ENCODE measurements around the gene ZFYVE21. TPM values are rescaled to one million over a fixed set of nuclear protein-coding genes. Genes with fewer than 3 reads are reported as not detected.

Gene ZFYVE21
- total RNA-seq, 1 experiment from 2014 or later = 31.3 TPM

GRCh38 chr14:103773521-103773920 lies 57.9 kb downstream of the ZFYVE21 start (continued):
- TF ChIP-seq ZBTB33 (IDR thresholded peaks at IDR 0.05; ENCODE audit: extremely low read depth, insufficient replicate concordance, low read length) = no peak

GRCh38 chr14:103775506-103775905 lies 59.9 kb downstream of the ZFYVE21 start:
- POLR2A ChIA-PET = no interaction called here
- no TSS peak for BruUV-seq (replicated peaks)
- Histone ChIP-seq H2AFZ (ENCODE audit: low read depth, low read length, poor library complexity, severe bottlenecking) (no peak overlapping the region), H3K4me1 (ENCODE audit: control insufficient read depth in 1 of 2, insufficient read depth in 2 of 2, low read length in 2 of 2) (no peaks in the 10 kb centered on the region), H3K4me3 (replicated peaks in 1 of 2; ENCODE audit: low read depth in 1 of 2, low read length in 2 of 2) (no peak overlapping the region), H4K20me1 (ENCODE audit: insufficient read depth) (no peaks in the 10 kb centered on the region), H3K27ac (ENCODE audit: low read depth, low read length) (no peak overlapping the region), H3K9ac (ENCODE audit: low read length) (no peak overlapping the region), H3K9me3 (ENCODE audit: control insufficient read depth in 1 of 2, insufficient read depth in 1 of 2, low read depth in 1 of 2, low read length in 2 of 2) (no peaks in the 10 kb centered on the region), H3K9me2 (ENCODE audit: insufficient read depth) (no peaks in the 10 kb centered on the region), H3K27me3 (ENCODE audit: insufficient read depth, low read length) (no peaks in the 10 kb centered on the region), H3K79me2 (ENCODE audit: insufficient read depth, low read length) (no peaks in the 10 kb centered on the region), H3K36me3 (ENCODE audit: control insufficient read depth in 1 of 2, insufficient read depth in 2 of 2, low read length in 2 of 2) (no peaks in the 10 kb centered on the region; a peak in 1 of 4 replicates), H3K4me2 (ENCODE audit: low read length) (no peak overlapping the region)
- no peak for TF ChIP-seq CTCF (IDR thresholded peaks at IDR 0.05 in 2 of 3, conservative IDR thresholded peaks at IDR 0.05 in 1 of 3; ENCODE audit: borderline replicate concordance in 1 of 3, insufficient read depth in 1 of 3, low read depth in 2 of 3, low read length in 2 of 3)
- TF ChIP-seq RAD21 (IDR thresholded peaks at IDR 0.05; ENCODE audit: low read depth) = no peak
- TF ChIP-seq SIN3A (IDR thresholded peaks at IDR 0.05; ENCODE audit: low read depth) = no peak
- TF ChIP-seq JUND (IDR thresholded peaks at IDR 0.05) = no peak
- no peak for TF ChIP-seq CBX3 (IDR thresholded peaks at IDR 0.05; ENCODE audit: low read depth)
- TF ChIP-seq TCF7L2 (IDR thresholded peaks at IDR 0.05; ENCODE audit: borderline replicate concordance, extremely low read depth, insufficient read depth, insufficient read length) = no peak
- no peak for TF ChIP-seq SRF (IDR thresholded peaks at IDR 0.05; ENCODE audit: low read depth)
- TF ChIP-seq FOSL1 (IDR thresholded peaks at IDR 0.05; ENCODE audit: low read depth) = no peak
- TF ChIP-seq ZFX (IDR thresholded peaks at IDR 0.05) = no peak
- TF ChIP-seq CEBPB (IDR thresholded peaks at IDR 0.05; ENCODE audit: low read depth) = no peak
- no peak for TF ChIP-seq ELF1 (IDR thresholded peaks at IDR 0.05; ENCODE audit: borderline replicate concordance, low read depth)
- TF ChIP-seq, protein P1, sequence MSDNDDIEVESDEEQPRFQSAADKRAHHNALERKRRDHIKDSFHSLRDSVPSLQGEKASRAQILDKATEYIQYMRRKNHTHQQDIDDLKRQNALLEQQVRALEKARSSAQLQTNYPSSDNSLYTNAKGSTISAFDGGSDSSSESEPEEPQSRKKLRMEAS (IDR thresholded peaks at IDR 0.05) = no peak
- TF ChIP-seq POLR2A (IDR thresholded peaks at IDR 0.05; ENCODE audit: borderline replicate concordance, extremely low read depth, insufficient read depth, insufficient read length) = no peak
- TF ChIP-seq EZH2phosphoT487 (IDR thresholded peaks at IDR 0.05; ENCODE audit: borderline replicate concordance) = no peak
- TF ChIP-seq POLR2AphosphoS5 (IDR thresholded peaks at IDR 0.05; ENCODE audit: low read depth, low read length) = no peak
- no peak for TF ChIP-seq ZBTB33 (IDR thresholded peaks at IDR 0.05; ENCODE audit: extremely low read depth, insufficient replicate concordance, low read length)
- no peak for TF ChIP-seq EGR1 (IDR thresholded peaks at IDR 0.05; ENCODE audit: low read depth)
- no peak for TF ChIP-seq SP1 (IDR thresholded peaks at IDR 0.05; ENCODE audit: low read depth)
- no peak for ATAC-seq
- intact Hi-C loops (cut with micrococcal nuclease) = no loop called here
- CTCF ChIA-PET = no interaction called here
- RAD21 ChIA-PET (ENCODE audit: low non-redundant PET in 1 of 2, low total read pairs in 2 of 2, uncharacterized antibody in 2 of 2, unreplicated experiment in 2 of 2) = no interaction called here
- no peak for DNase-seq (ENCODE audit: low read depth, low spot score)
